ENCODE data around the gene MBNL1.
"Not testable (repeated sequence)": the region's sequence is repeated elsewhere in the genome, so short reads cannot be mapped to it uniquely, and the experiment has no call there.

MBNL1 gene

GRCh38 chr3:152319831-152320617 lies 51.3 kb downstream of the MBNL1 start:
- DNase-seq, result no peak

GRCh38 chr3:152321200-152321954 lies 52.6 kb downstream of the MBNL1 start:
- DNase-seq, result no peak

GRCh38 chr3:152321955-152322377 lies 53.2 kb downstream of the MBNL1 start:
- no peak for DNase-seq

- no peak for DNase-seq
Observed at GRCh38 chr3:152322756-152323155, 54.0 kb downstream of the MBNL1 start.

- no peak for DNase-seq
Observed at GRCh38 chr3:152323834-152324233, 55.1 kb downstream of the MBNL1 start.

- no peak for DNase-seq
Observed at GRCh38 chr3:152325136-152325535, 56.4 kb downstream of the MBNL1 start.

GRCh38 chr3:152327203-152327602 lies 58.5 kb downstream of the MBNL1 start:
- no peak for DNase-seq

- no peak for DNase-seq
Observed at GRCh38 chr3:152328841-152329240, 60.1 kb downstream of the MBNL1 start.

GRCh38 chr3:152330559-152330958 lies 61.8 kb downstream of the MBNL1 start:
- no peak for DNase-seq

- no peak for DNase-seq
Observed at GRCh38 chr3:152331018-152331541, 62.4 kb downstream of the MBNL1 start.

- DNase-seq, result no peak
Observed at GRCh38 chr3:152331998-152332397, 63.3 kb downstream of the MBNL1 start.

GRCh38 chr3:152333928-152334327 lies 65.2 kb downstream of the MBNL1 start:
- DNase-seq, result no peak

- DNase-seq, result no peak
Observed at GRCh38 chr3:152334761-152335160, 66.0 kb downstream of the MBNL1 start.

- DNase-seq, result no peak
Observed at GRCh38 chr3:152335273-152335672, 66.5 kb downstream of the MBNL1 start.

GRCh38 chr3:152337337-152337736 lies 68.6 kb downstream of the MBNL1 start:
- not testable (repeated sequence) for DNase-seq

- DNase-seq, result no peak
Observed at GRCh38 chr3:152338159-152338720, 69.5 kb downstream of the MBNL1 start.

GRCh38 chr3:152339881-152340505 lies 71.3 kb downstream of the MBNL1 start:
- DNase-seq, result no peak

GRCh38 chr3:152345233-152345632 lies 76.5 kb downstream of the MBNL1 start:
- DNase-seq, result no peak

- DNase-seq, result no peak
Observed at GRCh38 chr3:152346058-152346457, 77.3 kb downstream of the MBNL1 start.

- DNase-seq, result no peak
Observed at GRCh38 chr3:152346740-152347139, 78.0 kb downstream of the MBNL1 start.

GRCh38 chr3:152348436-152349177 lies 79.9 kb downstream of the MBNL1 start:
- no peak for DNase-seq

GRCh38 chr3:152349392-152349791 lies 80.7 kb downstream of the MBNL1 start:
- DNase-seq, result no peak

All from stimulated activated naive CD4-positive, alpha-beta T cell (primary cell).